ENCODE data around the gene RPS19. TPM values are rescaled to one million over a fixed set of nuclear protein-coding genes. Genes with fewer than 3 reads are reported as not detected.

The RPS19 gene
- 1,124 TPM for total RNA-seq (ENCODE audit: insufficient read depth, low replicate concordance)

GRCh38 chr19:41859618-41860418 lies at the start of gene RPS19:
Gene RPS19 (plus strand): TSS chr19:41860255. CDS start chr19:41860775, 520 bp downstream.
- DNase-seq (ENCODE audit: low spot score) = peak; percentile 100

GRCh38 chr19:41810301-41810700 lies 49.8 kb upstream of the RPS19 start:
- no peak for DNase-seq (ENCODE audit: low spot score)

- no peak for DNase-seq (ENCODE audit: low spot score)
Measured at GRCh38 chr19:41811036-41811435, 49.0 kb upstream of the RPS19 start.

- DNase-seq (ENCODE audit: low spot score) = no peak
Measured at GRCh38 chr19:41811981-41812380, 48.1 kb upstream of the RPS19 start.

GRCh38 chr19:41813911-41814310 lies 46.1 kb upstream of the RPS19 start:
- DNase-seq (ENCODE audit: low spot score) = no peak

- DNase-seq (ENCODE audit: low spot score) = no peak
Measured at GRCh38 chr19:41815301-41815700, 44.8 kb upstream of the RPS19 start.

- DNase-seq (ENCODE audit: low spot score) = no peak
Measured at GRCh38 chr19:41816761-41817160, 43.3 kb upstream of the RPS19 start.

- no peak for DNase-seq (ENCODE audit: low spot score)
Measured at GRCh38 chr19:41821003-41821735, 38.9 kb upstream of the RPS19 start.

- no peak for DNase-seq (ENCODE audit: low spot score)
Measured at GRCh38 chr19:41837981-41838708, 21.9 kb upstream of the RPS19 start.

GRCh38 chr19:41839211-41839610 lies 20.8 kb upstream of the RPS19 start:
- DNase-seq (ENCODE audit: low spot score) = no peak

GRCh38 chr19:41843371-41843770 lies 16.7 kb upstream of the RPS19 start:
- DNase-seq (ENCODE audit: low spot score) = no peak

GRCh38 chr19:41844601-41845000 lies 15.5 kb upstream of the RPS19 start, which contains the start of gene LYPD4:
Gene LYPD4 (minus strand): TSS chr19:41844683. CDS start chr19:41839285, 5,398 bp downstream.
- DNase-seq (ENCODE audit: low spot score) = no peak

- DNase-seq (ENCODE audit: low spot score) = no peak
Measured at GRCh38 chr19:41845001-41845050, 15.2 kb upstream of the RPS19 start, which contains the start of gene DMRTC2. Gene DMRTC2 (plus strand): TSS chr19:41845042. CDS start chr19:41847429, 2,387 bp downstream.

- no peak for DNase-seq (ENCODE audit: low spot score)
Measured at GRCh38 chr19:41845051-41845590, 14.9 kb upstream of the RPS19 start.

- no peak for DNase-seq (ENCODE audit: low spot score)
Measured at GRCh38 chr19:41847351-41848105, 12.5 kb upstream of the RPS19 start.

GRCh38 chr19:41848666-41849065 lies 11.4 kb upstream of the RPS19 start:
- DNase-seq (ENCODE audit: low spot score) = no peak

GRCh38 chr19:41849067-41849466 lies 11.0 kb upstream of the RPS19 start:
- DNase-seq (ENCODE audit: low spot score) = no peak

GRCh38 chr19:41850381-41850780 lies 9.7 kb upstream of the RPS19 start:
- DNase-seq (ENCODE audit: low spot score) = no peak

GRCh38 chr19:41851456-41851855 lies 8.6 kb upstream of the RPS19 start:
- no peak for DNase-seq (ENCODE audit: low spot score)

- no peak for DNase-seq (ENCODE audit: low spot score)
Measured at GRCh38 chr19:41853344-41853743, 6.7 kb upstream of the RPS19 start.

GRCh38 chr19:41853768-41854167 lies 6.3 kb upstream of the RPS19 start:
- DNase-seq (ENCODE audit: low spot score) = no peak

- no peak for DNase-seq (ENCODE audit: low spot score)
Measured at GRCh38 chr19:41859213-41859617, 840 bp upstream of the RPS19 start.
